Measurements from ENCODE around the gene THOC2. TPM values are rescaled to one million over a fixed set of nuclear protein-coding genes. Genes with fewer than 3 reads are reported as not detected.
"Not testable (repeated sequence)": the region's sequence is repeated elsewhere in the genome, so short reads cannot be mapped to it uniquely, and the experiment has no call there.

Gene THOC2
- polyA plus RNA-seq, 1 donor: 91.3 TPM

DNA sequence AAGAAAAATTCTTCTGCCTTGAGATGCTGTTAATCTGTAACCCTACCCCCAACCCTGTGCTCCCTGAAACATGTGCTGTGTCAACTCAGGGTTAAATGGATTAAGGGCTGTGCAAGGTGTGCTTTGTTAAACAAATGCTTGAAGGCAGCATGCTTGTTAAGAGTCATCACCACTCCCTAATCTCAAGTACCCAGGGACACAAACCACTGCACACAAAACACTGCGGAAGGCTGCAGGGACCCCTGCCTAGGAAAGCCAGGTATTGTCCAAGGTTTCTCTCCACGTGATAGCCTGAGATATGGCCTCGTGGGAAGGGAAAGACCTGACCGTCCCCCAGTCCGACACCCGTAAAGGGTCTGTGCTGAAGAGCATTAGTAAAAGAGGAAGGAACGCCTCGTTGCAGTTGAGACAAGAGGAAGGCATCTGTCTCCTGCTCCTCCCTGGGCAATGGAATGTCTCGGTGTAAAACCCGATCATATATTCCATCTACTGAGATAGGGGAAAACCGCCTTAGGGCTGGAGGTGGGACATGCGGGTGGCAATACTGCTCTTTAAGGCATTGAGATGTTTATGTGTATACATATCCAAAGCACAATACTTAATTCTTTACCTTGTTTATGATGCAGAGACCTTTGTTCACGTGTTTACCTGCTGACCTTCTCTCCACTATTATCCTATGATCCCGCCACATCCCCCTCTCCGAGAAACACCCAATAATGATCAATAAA, 53.0 kb downstream of the THOC2 start:
- peaks cover 18% of the 10 kb centered on the region for H3K36me3 ChIP-seq (ENCODE audit: control insufficient read depth, insufficient read depth, low read length)
- not testable (repeated sequence) for H3K4me3 ChIP-seq (ENCODE audit: low read length); H3K27me3 ChIP-seq (ENCODE audit: control insufficient read depth, insufficient read depth, low read length); H3K27ac ChIP-seq (ENCODE audit: low read length); H3K9me3 ChIP-seq (ENCODE audit: control insufficient read depth, low read depth, low read length); DNase-seq; H3K4me1 ChIP-seq (ENCODE audit: control insufficient read depth, insufficient read depth, low read length)
- WGBS (ENCODE audit: insufficient coverage, low lambda C conversion rate): 100% methylated on average over 1 of the region's 15 CpGs

GRCh38 chrX:123675154-123675553, 57.7 kb downstream of the THOC2 start:
- no CpG with 5 or more reads among the region's 2 CpGs for WGBS (ENCODE audit: insufficient coverage, low lambda C conversion rate)
- DNase-seq: no peak
- no peaks in the 10 kb centered on the region for H3K4me1 ChIP-seq (ENCODE audit: control insufficient read depth, insufficient read depth, low read length)
- no peak overlapping the region for H3K4me3 ChIP-seq (ENCODE audit: low read length)
- H3K36me3 ChIP-seq (ENCODE audit: control insufficient read depth, insufficient read depth, low read length): peaks cover 18% of the 10 kb centered on the region
- H3K9me3 ChIP-seq (ENCODE audit: control insufficient read depth, low read depth, low read length): no peaks in the 10 kb centered on the region
- H3K27me3 ChIP-seq (ENCODE audit: control insufficient read depth, insufficient read depth, low read length): no peaks in the 10 kb centered on the region
- no peak overlapping the region for H3K27ac ChIP-seq (ENCODE audit: low read length)

DNA sequence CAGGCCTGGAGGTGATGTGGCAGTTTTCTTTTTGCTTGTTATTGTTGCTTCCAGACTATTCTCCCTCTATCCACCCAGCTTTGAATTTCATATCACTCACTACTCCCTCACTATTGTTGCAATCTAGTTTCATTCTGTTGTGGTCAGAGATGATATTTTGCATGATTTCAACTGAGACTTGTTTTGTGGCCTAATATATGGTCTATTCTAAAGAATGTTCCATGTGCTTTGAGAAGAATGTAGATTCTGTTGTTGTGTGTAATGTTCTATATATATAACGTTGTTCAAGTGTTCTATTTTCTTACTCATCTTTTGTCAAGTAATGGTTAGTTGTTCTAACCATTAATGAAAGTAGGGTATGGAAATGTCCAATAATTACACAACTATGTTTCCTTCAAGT, 59.0 kb downstream of the THOC2 start:
- H3K36me3 ChIP-seq (ENCODE audit: control insufficient read depth, insufficient read depth, low read length): peaks cover 18% of the 10 kb centered on the region
- H3K4me1 ChIP-seq (ENCODE audit: control insufficient read depth, insufficient read depth, low read length): no peaks in the 10 kb centered on the region
- no peak overlapping the region for H3K27ac ChIP-seq (ENCODE audit: low read length)
- WGBS (ENCODE audit: insufficient coverage, low lambda C conversion rate): no CpG with 5 or more reads among the region's 1 CpG
- H3K4me3 ChIP-seq (ENCODE audit: low read length): no peak overlapping the region
- no peaks in the 10 kb centered on the region for H3K27me3 ChIP-seq (ENCODE audit: control insufficient read depth, insufficient read depth, low read length)
- DNase-seq: no peak
- no peaks in the 10 kb centered on the region for H3K9me3 ChIP-seq (ENCODE audit: control insufficient read depth, low read depth, low read length)

DNA sequence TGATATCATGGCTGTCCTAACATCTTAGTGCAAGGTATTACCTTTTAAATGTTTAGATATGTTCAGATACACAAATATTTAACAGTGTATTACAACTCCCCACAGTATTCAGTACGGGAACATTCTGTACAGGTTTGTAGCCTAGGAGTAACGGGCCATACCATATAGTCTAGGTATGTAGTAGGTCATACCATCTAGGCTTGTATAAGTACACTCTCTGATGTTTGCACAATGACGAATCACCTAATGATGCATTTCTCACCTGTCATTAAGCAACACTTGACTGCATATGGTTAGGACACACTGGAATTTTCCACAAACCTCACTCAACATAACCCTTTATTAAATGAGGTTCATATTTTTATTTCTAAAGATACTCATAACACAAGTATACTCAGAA, 67.7 kb downstream of the THOC2 start:
- Histone ChIP-seq H3K36me3 (ENCODE audit: control insufficient read depth, insufficient read depth, low read length) (peaks cover 27% of the 10 kb centered on the region), H3K9me3 (ENCODE audit: control insufficient read depth, low read depth, low read length) (no peaks in the 10 kb centered on the region), H3K27ac (ENCODE audit: low read length) (no peak overlapping the region), H3K27me3 (ENCODE audit: control insufficient read depth, insufficient read depth, low read length) (no peaks in the 10 kb centered on the region), H3K4me1 (ENCODE audit: control insufficient read depth, insufficient read depth, low read length) (no peaks in the 10 kb centered on the region), H3K4me3 (ENCODE audit: low read length) (no peak overlapping the region)
- DNase-seq: no peak
- WGBS (ENCODE audit: insufficient coverage, low lambda C conversion rate): no CpG with 5 or more reads among the region's 3 CpGs

DNA sequence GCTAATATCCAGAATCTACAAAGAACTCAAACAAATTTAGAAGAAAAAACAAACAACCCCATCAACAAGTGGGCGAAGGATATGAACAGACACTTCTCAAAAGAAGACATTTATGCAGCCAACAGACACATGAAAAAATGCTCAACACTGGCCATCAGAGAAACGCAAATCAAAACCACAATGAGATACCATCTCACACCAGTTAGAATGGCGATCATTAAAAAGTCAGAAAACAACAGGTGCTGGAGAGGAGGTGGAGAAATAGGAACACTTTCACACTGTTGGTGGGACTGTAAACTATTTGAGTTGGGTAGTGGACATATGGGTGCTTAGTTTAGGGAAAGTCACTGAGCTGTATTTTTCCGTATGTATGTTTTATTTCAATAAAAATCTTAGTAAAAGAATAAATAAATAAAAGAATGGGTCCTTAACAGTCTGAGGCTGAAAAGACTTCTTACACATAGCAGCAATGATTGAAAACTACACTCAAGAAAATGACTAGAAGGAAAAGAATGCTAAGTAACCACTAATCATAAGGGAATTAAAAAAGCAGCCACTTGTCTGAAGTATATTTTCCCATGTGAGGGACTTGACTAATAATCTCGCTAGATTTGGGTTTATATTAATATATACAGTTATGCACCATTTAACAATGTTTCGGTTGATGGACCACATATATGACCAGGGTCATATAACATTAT, 68.2 kb downstream of the THOC2 start:
- peaks cover 27% of the 10 kb centered on the region for H3K36me3 ChIP-seq (ENCODE audit: control insufficient read depth, insufficient read depth, low read length)
- WGBS (ENCODE audit: insufficient coverage, low lambda C conversion rate): no CpG with 5 or more reads among the region's 6 CpGs
- not testable (repeated sequence) for H3K4me3 ChIP-seq (ENCODE audit: low read length); H3K9me3 ChIP-seq (ENCODE audit: control insufficient read depth, low read depth, low read length); H3K27me3 ChIP-seq (ENCODE audit: control insufficient read depth, insufficient read depth, low read length); DNase-seq; H3K4me1 ChIP-seq (ENCODE audit: control insufficient read depth, insufficient read depth, low read length); H3K27ac ChIP-seq (ENCODE audit: low read length)

DNA sequence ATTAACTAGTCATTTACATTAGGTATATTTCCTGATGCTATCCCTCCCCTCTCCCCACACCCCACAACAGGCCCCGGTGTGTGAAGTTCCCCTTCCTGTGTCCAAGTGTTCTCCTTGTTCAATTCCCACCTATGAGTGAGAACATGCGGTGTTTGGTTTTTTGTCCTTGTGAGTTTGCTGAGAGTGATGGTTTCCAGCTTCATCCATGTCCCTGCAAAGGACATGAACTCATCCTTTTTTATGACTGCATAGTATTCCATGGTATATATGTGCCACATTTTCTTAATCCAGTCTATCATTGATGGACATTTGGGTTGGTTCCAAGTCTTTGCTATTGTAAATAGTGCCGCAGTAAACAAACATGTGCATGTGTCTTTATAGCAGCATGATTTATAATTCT, 69.1 kb downstream of the THOC2 start:
- not testable (repeated sequence) for H3K27me3 ChIP-seq (ENCODE audit: control insufficient read depth, insufficient read depth, low read length); H3K4me1 ChIP-seq (ENCODE audit: control insufficient read depth, insufficient read depth, low read length); H3K4me3 ChIP-seq (ENCODE audit: low read length); DNase-seq; H3K27ac ChIP-seq (ENCODE audit: low read length); H3K9me3 ChIP-seq (ENCODE audit: control insufficient read depth, low read depth, low read length)
- WGBS (ENCODE audit: insufficient coverage, low lambda C conversion rate): no CpG with 5 or more reads among the region's 3 CpGs
- peaks cover 27% of the 10 kb centered on the region for H3K36me3 ChIP-seq (ENCODE audit: control insufficient read depth, insufficient read depth, low read length)

DNA sequence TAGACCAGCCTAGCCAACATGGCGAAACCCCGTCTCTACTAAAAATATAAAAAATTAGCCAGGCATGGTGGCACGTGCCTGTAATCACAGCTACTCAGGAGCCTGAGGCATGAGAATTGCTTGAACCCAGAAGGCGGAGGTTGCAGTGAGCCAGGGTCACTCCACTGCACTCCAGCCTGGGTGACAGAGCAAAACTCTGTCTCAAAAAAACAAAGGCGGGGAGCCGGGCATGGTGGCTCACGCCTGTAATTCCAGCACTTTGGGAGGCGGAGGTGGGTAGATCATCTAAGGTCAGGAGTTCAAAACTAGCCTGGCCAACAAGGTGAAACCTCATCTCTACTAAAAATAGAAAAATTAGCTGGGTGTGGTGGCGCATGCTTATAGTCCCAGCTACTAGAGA, 76.3 kb downstream of the THOC2 start:
- H3K27ac ChIP-seq (ENCODE audit: low read length); H3K36me3 ChIP-seq (ENCODE audit: control insufficient read depth, insufficient read depth, low read length); H3K27me3 ChIP-seq (ENCODE audit: control insufficient read depth, insufficient read depth, low read length); H3K4me1 ChIP-seq (ENCODE audit: control insufficient read depth, insufficient read depth, low read length); H3K9me3 ChIP-seq (ENCODE audit: control insufficient read depth, low read depth, low read length); H3K4me3 ChIP-seq (ENCODE audit: low read length); DNase-seq: not testable (repeated sequence)
- no CpG with 5 or more reads among the region's 9 CpGs for WGBS (ENCODE audit: insufficient coverage, low lambda C conversion rate)

GRCh38 chrX:123648811-123649181, 84.1 kb downstream of the THOC2 start:
- not testable (repeated sequence) for H3K4me3 ChIP-seq (ENCODE audit: low read length); H3K36me3 ChIP-seq (ENCODE audit: control insufficient read depth, insufficient read depth, low read length); H3K27me3 ChIP-seq (ENCODE audit: control insufficient read depth, insufficient read depth, low read length); DNase-seq; H3K4me1 ChIP-seq (ENCODE audit: control insufficient read depth, insufficient read depth, low read length); H3K9me3 ChIP-seq (ENCODE audit: control insufficient read depth, low read depth, low read length)
- H3K27ac ChIP-seq (ENCODE audit: low read length): peak overlapping the region; percentile 42
- no CpG with 5 or more reads among the region's 6 CpGs for WGBS (ENCODE audit: insufficient coverage, low lambda C conversion rate)

GRCh38 chrX:123648028-123648810, 84.6 kb downstream of the THOC2 start:
- Histone ChIP-seq H3K27me3 (ENCODE audit: control insufficient read depth, insufficient read depth, low read length) (no peaks in the 10 kb centered on the region), H3K9me3 (ENCODE audit: control insufficient read depth, low read depth, low read length) (no peaks in the 10 kb centered on the region), H3K36me3 (ENCODE audit: control insufficient read depth, insufficient read depth, low read length) (no peaks in the 10 kb centered on the region), H3K4me3 (ENCODE audit: low read length) (no peak overlapping the region), H3K4me1 (ENCODE audit: control insufficient read depth, insufficient read depth, low read length) (peaks cover 4% of the 10 kb centered on the region), H3K27ac (ENCODE audit: low read length) (peak overlapping the region; percentile 42)
- WGBS (ENCODE audit: insufficient coverage, low lambda C conversion rate): no CpG with 5 or more reads among the region's 20 CpGs
- DNase-seq: peak; percentile 61 to 69

DNA sequence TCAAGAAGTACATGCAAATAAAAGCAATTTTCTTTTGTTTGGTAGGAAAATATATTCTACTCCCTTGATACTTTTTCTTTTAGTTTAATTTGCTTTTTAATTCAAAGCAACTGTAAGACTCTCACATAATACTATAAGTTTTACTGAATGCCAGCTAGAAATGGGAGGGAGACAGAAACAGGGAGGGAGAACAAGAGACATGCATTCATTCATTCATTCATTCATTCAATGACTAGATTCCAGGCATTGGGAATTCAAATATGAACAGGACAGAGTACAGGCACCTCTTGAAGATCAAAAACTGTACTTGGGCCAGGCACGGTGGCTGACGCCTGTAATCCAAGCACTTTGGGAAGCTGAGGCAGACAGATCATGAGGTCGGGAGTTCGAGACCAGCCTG, 85.6 kb downstream of the THOC2 start:
- H3K4me3 ChIP-seq (ENCODE audit: low read length): no peak overlapping the region
- no peak overlapping the region for H3K27ac ChIP-seq (ENCODE audit: low read length)
- WGBS (ENCODE audit: insufficient coverage, low lambda C conversion rate): no CpG with 5 or more reads among the region's 4 CpGs
- no peaks in the 10 kb centered on the region for H3K27me3 ChIP-seq (ENCODE audit: control insufficient read depth, insufficient read depth, low read length)
- H3K36me3 ChIP-seq (ENCODE audit: control insufficient read depth, insufficient read depth, low read length): no peaks in the 10 kb centered on the region
- DNase-seq: no peak
- peaks cover 4% of the 10 kb centered on the region for H3K4me1 ChIP-seq (ENCODE audit: control insufficient read depth, insufficient read depth, low read length)
- H3K9me3 ChIP-seq (ENCODE audit: control insufficient read depth, low read depth, low read length): no peaks in the 10 kb centered on the region
